ENCODE results near the gene USP53.
"Not testable (repeated sequence)": the region's sequence is repeated elsewhere in the genome, so short reads cannot be mapped to it uniquely, and the experiment has no call there.

Gene USP53

GRCh38 chr4:119307606-119308005, 95.1 kb downstream of the USP53 start:
- DNase-seq (ENCODE audit: low spot score in 2 of 2) (no peak), ATAC-seq (no peak)
- no peak overlapping the region for H3K27ac Mint-ChIP-seq
- no peaks in the 10 kb centered on the region for H3K36me3 Mint-ChIP-seq
- no peak overlapping the region for H3K4me3 Mint-ChIP-seq
- H3K9me3 Mint-ChIP-seq = no peaks in the 10 kb centered on the region
- no peaks in the 10 kb centered on the region for H3K4me1 Mint-ChIP-seq

GRCh38 chr4:119310826-119311225, 98.3 kb downstream of the USP53 start:
- DNase-seq (ENCODE audit: low spot score in 2 of 2) (no peak), ATAC-seq (no peak)
- Mint-ChIP-seq H3K4me3 (no peak overlapping the region), H3K36me3 (no peaks in the 10 kb centered on the region), H3K4me1 (no peaks in the 10 kb centered on the region), H3K27ac (no peak overlapping the region), H3K9me3 (no peaks in the 10 kb centered on the region)

- Mint-ChIP-seq H3K36me3 (no peaks in the 10 kb centered on the region), H3K27ac (no peak overlapping the region), H3K4me1 (no peaks in the 10 kb centered on the region), H3K4me3 (no peak overlapping the region), H3K9me3 (no peaks in the 10 kb centered on the region)
- ATAC-seq (no peak), DNase-seq (ENCODE audit: low spot score in 2 of 2) (no peak)
Measured at GRCh38 chr4:119313237-119313636, 100.7 kb downstream of the USP53 start.

GRCh38 chr4:119314356-119314755, 101.8 kb downstream of the USP53 start:
- DNase-seq (ENCODE audit: low spot score in 2 of 2) (no peak), ATAC-seq (peak; percentile 64)
- H3K4me3 Mint-ChIP-seq = no peak overlapping the region
- H3K4me1 Mint-ChIP-seq = no peaks in the 10 kb centered on the region
- H3K27ac Mint-ChIP-seq = no peak overlapping the region
- H3K9me3 Mint-ChIP-seq = no peaks in the 10 kb centered on the region
- H3K36me3 Mint-ChIP-seq = no peaks in the 10 kb centered on the region

- DNase-seq (ENCODE audit: low spot score in 2 of 2) = no peak
- no peaks in the 10 kb centered on the region for H3K9me3 Mint-ChIP-seq
- H3K4me3 Mint-ChIP-seq = no peak overlapping the region
- no peaks in the 10 kb centered on the region for H3K36me3 Mint-ChIP-seq
- no peaks in the 10 kb centered on the region for H3K4me1 Mint-ChIP-seq
- no peak for ATAC-seq
- H3K27ac Mint-ChIP-seq = no peak overlapping the region
Measured at GRCh38 chr4:119315036-119315435, 102.5 kb downstream of the USP53 start.

DNA sequence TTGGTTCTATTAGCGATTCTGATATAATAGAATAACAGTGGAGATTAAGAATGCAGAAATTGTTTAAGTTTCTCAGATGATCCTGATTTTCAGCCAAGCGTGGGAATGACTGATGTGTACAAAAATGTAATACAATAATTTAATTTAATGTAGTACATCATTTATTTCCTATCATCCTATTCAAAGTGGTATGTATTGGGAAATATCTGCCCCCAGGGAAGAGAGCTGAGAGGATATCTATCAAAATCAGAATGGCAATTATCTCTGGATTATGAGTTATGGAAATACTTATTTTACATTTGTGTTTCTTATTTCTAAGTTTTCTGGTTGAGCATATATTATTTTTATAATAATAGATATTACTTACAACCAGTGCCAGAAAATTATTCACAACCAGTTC, 105.5 kb downstream of the USP53 start:
- Mint-ChIP-seq H3K9me3 (no peaks in the 10 kb centered on the region), H3K36me3 (no peaks in the 10 kb centered on the region), H3K4me1 (no peaks in the 10 kb centered on the region), H3K4me3 (no peak overlapping the region), H3K27ac (no peak overlapping the region)
- ATAC-seq = no peak
- DNase-seq (ENCODE audit: low spot score in 2 of 2) = no peak

DNA sequence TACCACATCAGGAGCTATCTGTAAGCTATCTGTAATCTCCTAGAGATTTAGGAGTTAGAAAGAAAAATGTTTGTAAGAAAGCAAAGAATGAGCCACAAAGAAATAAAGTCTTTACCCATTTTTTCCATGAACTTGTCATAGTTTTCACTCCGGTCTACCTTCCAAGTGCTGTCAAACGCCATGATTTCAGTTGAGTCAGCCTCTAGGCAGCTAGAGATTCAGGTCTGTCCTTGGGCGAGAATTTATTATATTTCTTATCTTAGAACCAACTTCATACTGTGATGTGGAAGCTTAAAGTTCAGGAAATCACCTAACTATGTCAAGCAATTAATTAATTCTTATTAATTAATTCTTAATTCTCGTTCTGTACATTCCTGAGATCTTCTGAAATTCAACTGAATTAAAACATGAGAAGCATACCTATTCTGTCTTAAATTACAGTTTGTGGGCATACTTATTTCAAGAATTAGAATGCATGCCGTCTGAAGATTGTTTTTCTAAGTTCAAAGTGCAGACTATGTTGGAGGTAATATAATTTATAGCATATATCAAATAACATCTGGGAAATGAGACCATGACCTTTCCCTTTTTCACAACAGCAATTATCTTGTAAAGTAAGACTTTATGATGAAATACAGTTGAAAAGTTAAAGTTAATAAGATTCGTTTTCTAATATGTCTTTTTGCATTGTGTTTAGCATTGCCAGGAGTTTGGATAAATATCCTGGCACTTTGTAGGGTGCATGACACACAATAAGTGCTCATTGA, 109.6 kb downstream of the USP53 start, which contains the start of gene FABP2:
Gene FABP2, minus strand, starts transcription at position 218 of the 767 bp plus-strand sequence. Its CDS starts 36 bp downstream, at position 182.
- ATAC-seq (no peak), DNase-seq (ENCODE audit: low spot score in 2 of 2) (no peak)
- Mint-ChIP-seq H3K4me3 (no peak within 1 kb of the TSS), H3K27ac (no peak within 1 kb of the TSS), H3K36me3 (no peaks in the 10 kb centered on the region), H3K4me1 (no peaks in the 10 kb centered on the region), H3K9me3 (no peaks in the 10 kb centered on the region)

DNA sequence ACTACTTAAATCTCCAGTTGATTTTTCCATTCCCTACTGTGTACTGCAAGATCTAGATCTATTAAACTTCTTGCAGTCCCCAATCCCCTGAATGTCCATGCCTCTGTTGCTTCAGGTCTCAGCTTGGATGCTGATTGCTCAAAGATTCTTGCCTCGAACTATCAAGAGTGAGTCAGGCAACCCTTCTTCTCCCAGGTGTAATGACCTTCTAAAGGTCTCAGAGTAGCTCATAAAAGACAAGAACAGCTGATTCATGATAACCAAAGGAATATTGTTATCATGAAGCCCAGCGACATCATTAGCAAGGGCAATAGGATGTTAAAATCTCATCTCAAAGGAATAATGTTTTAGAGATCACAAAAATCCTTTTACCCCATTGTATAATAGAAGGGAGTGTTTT, 116.2 kb downstream of the USP53 start:
- Mint-ChIP-seq H3K4me1 (no peaks in the 10 kb centered on the region), H3K4me3 (no peak overlapping the region), H3K27ac (no peak overlapping the region), H3K36me3 (no peaks in the 10 kb centered on the region), H3K9me3 (no peaks in the 10 kb centered on the region)
- DNase-seq (ENCODE audit: low spot score in 2 of 2) (no peak), ATAC-seq (no peak)

- Mint-ChIP-seq H3K27ac (no peak overlapping the region), H3K4me1 (no peaks in the 10 kb centered on the region), H3K36me3 (no peaks in the 10 kb centered on the region), H3K9me3 (no peaks in the 10 kb centered on the region), H3K4me3 (no peak overlapping the region)
- ATAC-seq (no peak), DNase-seq (ENCODE audit: low spot score in 2 of 2) (no peak)
Measured at GRCh38 chr4:119329835-119330620, 117.5 kb downstream of the USP53 start.

DNA sequence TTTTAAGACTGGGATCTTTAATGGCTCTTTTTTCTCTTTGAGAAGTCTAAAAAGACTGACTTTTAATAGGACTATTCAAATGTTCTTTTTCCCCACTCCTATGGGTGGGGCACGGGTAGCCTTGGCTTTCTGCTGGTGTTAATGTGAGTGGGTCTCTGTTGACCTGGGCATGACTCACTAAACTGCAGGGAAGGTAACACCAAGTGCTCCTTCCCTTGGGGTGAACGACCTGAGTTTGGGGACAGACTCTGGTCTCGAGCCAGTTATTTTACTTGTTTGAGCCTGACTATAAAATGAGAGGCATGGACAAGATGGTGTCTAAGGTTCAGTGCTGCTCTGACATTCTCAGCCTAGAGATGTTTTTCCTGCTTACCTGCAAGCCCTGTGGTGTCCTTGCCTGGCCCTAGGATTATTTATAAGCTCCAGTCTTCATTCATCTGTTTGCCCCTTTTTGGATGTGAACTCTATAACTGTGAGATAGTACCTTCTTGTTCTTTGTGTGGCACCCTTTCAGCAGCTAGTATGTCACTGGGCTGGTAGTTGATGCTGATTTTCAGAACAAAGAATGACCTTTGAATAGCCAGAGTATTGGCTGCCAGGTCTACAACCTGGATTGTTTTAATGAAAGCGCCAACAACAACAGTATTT, 123.9 kb downstream of the USP53 start:
- not testable (repeated sequence) for H3K36me3 Mint-ChIP-seq; ATAC-seq; H3K9me3 Mint-ChIP-seq; H3K4me1 Mint-ChIP-seq; H3K27ac Mint-ChIP-seq; DNase-seq (ENCODE audit: low spot score in 2 of 2); H3K4me3 Mint-ChIP-seq

- H3K36me3 Mint-ChIP-seq = no peaks in the 10 kb centered on the region
- no peaks in the 10 kb centered on the region for H3K4me1 Mint-ChIP-seq
- no peak for DNase-seq (ENCODE audit: low spot score in 2 of 2)
- no peaks in the 10 kb centered on the region for H3K9me3 Mint-ChIP-seq
- ATAC-seq = no peak
- no peak overlapping the region for H3K27ac Mint-ChIP-seq
- no peak overlapping the region for H3K4me3 Mint-ChIP-seq
Measured at GRCh38 chr4:119337010-119337409, 124.5 kb downstream of the USP53 start.

DNA sequence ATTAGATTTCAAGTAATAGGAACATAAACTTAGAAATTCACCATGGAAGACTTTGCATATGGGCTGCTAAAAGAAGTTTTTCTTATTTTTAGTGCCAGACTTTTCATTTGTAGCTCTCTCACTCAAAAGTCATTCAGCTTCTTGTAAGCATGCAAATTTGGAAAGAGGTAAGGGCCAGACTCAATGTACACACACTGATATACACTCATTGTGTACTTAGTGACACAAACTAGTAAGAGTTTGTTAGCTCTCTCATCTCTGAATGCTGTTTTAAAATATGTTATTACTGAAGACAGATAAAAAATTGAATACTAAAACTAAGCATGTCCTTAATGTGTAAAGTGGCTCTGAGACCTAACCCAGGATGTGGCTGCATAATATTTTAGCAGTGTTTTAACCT, 127.4 kb downstream of the USP53 start:
- H3K27ac Mint-ChIP-seq; DNase-seq (ENCODE audit: low spot score in 2 of 2); H3K36me3 Mint-ChIP-seq; H3K4me1 Mint-ChIP-seq; H3K4me3 Mint-ChIP-seq; ATAC-seq; H3K9me3 Mint-ChIP-seq: not testable (repeated sequence)

DNA sequence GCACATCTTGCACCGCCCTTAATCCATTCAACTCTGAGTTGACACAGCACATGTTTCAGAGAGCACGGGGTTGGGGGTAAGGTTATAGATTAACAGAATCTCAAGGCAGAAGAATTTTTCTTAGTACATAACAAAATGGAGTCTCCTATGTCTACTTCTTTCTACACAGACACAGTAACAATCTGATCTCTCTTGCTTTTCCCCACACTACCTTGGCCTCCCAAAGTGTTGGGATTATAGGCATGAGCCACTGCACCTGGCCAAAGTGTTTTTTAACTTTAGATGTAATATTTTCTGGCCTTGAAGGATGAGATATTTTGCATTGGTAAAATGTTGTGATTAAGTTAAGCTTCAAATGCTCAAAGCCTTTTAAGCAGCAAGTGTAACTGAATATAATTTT, 130.8 kb downstream of the USP53 start:
- not testable (repeated sequence) for H3K27ac Mint-ChIP-seq; H3K4me1 Mint-ChIP-seq; H3K36me3 Mint-ChIP-seq; H3K9me3 Mint-ChIP-seq; DNase-seq (ENCODE audit: low spot score in 2 of 2); ATAC-seq; H3K4me3 Mint-ChIP-seq

Measured in stimulated activated effector memory CD8-positive, alpha-beta T cell treated with anti-CD3 and anti-CD28 coated beads, Interleukin-12 subunit alpha, Interleukin-12 subunit beta, amount 100 ng/mL, for 72 hours (primary cell).